Heart left ventricle (tissue), 13 donors: ENCODE data around the gene TMEM92.

Source experiments
- CTCF ChIP-seq, 12 donors: fragments of 200-600 bp; sonication (generic) in 4 of 12; IDR thresholded peaks; one replicate each; pipeline versions ENCODE4 v1.5.0 to v1.8.0; 2018 to 2022; ENCODE audit warnings: antibody characterized with exemption in 12 of 12, mild to moderate bottlenecking in 5 of 12
- POLR2A ChIP-seq, 2 donors: fragments of 450-650 bp; IDR thresholded peaks; one replicate each; pipeline ENCODE4 v1.6.1; 2017; ENCODE audit warnings: antibody characterized with exemption in 2 of 2, mild to moderate bottlenecking in 2 of 2, moderate library complexity in 2 of 2
- donor health status: ischemic (EF 13 %, LVEDD 7.1; RV severe dilation, severe dysfunction).
- donor health status: DM: no; HTN: yes; CAD: no.
- donor health status: DM: no; HTN: no; CAD: no.
- donor health status: ischemic (EF 25% LVEDD 6.9; RV normal size, moderate dysfunction).
- donor health status: ischemic (EF 25% LVEDD 5.7; RV mildly dilated, moderate dysfunction).
- donor health status: ischemic (EF 35%, LVEDD 5.7; RV mildly dilated, moderate dysfunction).
- donor health status: nonischemic (EF 11% LVEDD 7.7; RV severe dilation, severe dysfunction).
- donor health status: DM: yes; HTN: yes; CAD: no.
- donor health status: PGD.
- donor health status: ischemic (EF 29% LVEDD 5.4; RV normal size, mild dysfunction).
- donor health status: nonischemic (EF 23%, LVEDD 6.1; RV moderate dilation, normal function).

DNA sequence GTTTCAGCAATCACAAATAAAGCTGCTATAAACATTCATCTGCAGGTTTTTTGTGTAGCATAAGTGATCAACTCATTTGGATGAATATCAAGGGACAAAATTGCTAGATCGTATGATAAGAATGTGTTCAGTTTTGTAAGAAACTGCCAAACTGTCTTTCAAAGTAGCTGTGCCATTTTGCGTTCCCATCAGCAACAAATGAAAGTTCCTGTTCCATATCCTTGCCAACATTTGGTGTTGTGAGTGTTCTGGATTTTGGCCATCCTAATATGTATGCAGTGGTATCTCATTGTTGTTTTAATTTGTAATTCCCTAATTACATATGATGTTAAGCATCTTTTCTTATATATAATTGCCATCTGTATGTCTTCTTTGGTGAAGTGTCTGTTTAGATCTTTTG lies 36.4 kb upstream of the TMEM92 start:
- no peak for TF ChIP-seq POLR2A (IDR thresholded peaks at IDR 0.05)
- TF ChIP-seq CTCF (IDR thresholded peaks at IDR 0.05): no peak
